ENCODE data around the gene VANGL1. TPM values are rescaled to one million over a fixed set of nuclear protein-coding genes. Genes with fewer than 3 reads are reported as not detected.
"Not testable (repeated sequence)": the region's sequence is repeated elsewhere in the genome, so short reads cannot be mapped to it uniquely, and the experiment has no call there.

The VANGL1 gene
- total and polyA plus RNA-seq, 2 of the 4 experiments (the other 2 are of a cell fraction) = 6.1 to 6.7 TPM

- H3K4me2 ChIP-seq (ENCODE audit: low read depth, low read length); H2BK5ac ChIP-seq (ENCODE audit: low read depth, low read length, poor library complexity, severe bottlenecking); H2AFZ ChIP-seq (replicated peaks; ENCODE audit: low read length, poor library complexity); H3K79me1 ChIP-seq (ENCODE audit: low read depth in 1 of 2, low read length in 2 of 2); H3K9me1 ChIP-seq (ENCODE audit: insufficient read depth, low read length); H3K36me3 ChIP-seq (ENCODE audit: control insufficient read depth, insufficient read depth, low read length); ATAC-seq (ENCODE audit: low read depth); H2BK15ac ChIP-seq (ENCODE audit: low read depth, low read length); H3K18ac ChIP-seq (ENCODE audit: low read depth, low read length); in situ Hi-C loops (cut with MboI; ENCODE audit: low sequenced_read_pairs); H4K8ac ChIP-seq (ENCODE audit: low read depth in 2 of 2, low read length in 2 of 2); H3K4me3 ChIP-seq (ENCODE audit: insufficient read depth, low read depth, low read length); H3K23ac ChIP-seq (ENCODE audit: low read depth, low read length); H4K5ac ChIP-seq (ENCODE audit: low read depth, low read length); H2BK120ac ChIP-seq (ENCODE audit: low read depth, low read length); H2AK5ac ChIP-seq (ENCODE audit: low read depth, low read length); H3K9me3 ChIP-seq (ENCODE audit: control insufficient read depth, insufficient read depth, low read length); H2BK20ac ChIP-seq (ENCODE audit: low read depth, low read length); H4K20me1 ChIP-seq (ENCODE audit: insufficient read depth, low read length); dilution Hi-C loops (cut with HindIII; ENCODE audit: low sequenced_read_pairs, unreplicated experiment); H3K4ac ChIP-seq (ENCODE audit: low read depth, low read length); BruUV-seq (replicated peaks); H4K91ac ChIP-seq (ENCODE audit: insufficient read depth, low read depth, low read length); H3K27ac ChIP-seq (ENCODE audit: insufficient read depth, low read length); H2AK9ac ChIP-seq (replicated peaks; ENCODE audit: low read depth, low read length, poor library complexity); DNase-seq; H3K9ac ChIP-seq (ENCODE audit: low read depth, low read length); POLR2A ChIA-PET (ENCODE audit: unreplicated experiment); H3K56ac ChIP-seq (ENCODE audit: extremely low read depth, insufficient read depth, low read length); intact Hi-C loops (cut with micrococcal nuclease); H3K4me1 ChIP-seq (ENCODE audit: control insufficient read depth, insufficient read depth, low read length); H3K14ac ChIP-seq (replicated peaks; ENCODE audit: low read depth, low read length): not testable (repeated sequence)
- WGBS, 2 experiments (ENCODE audit: extremely low coverage in 2 of 2, insufficient read length in 1 of 2) = no CpG with 5 or more reads among the region's 1 CpG
- CTCF ChIA-PET = interaction anchor here (1.2 kb wide), 1 partner anchor 581 kb away, joined by 3 read pairs; no protein-coding TSS in a partner anchor
- peaks cover 18% of the 10 kb centered on the region for H3K27me3 ChIP-seq (ENCODE audit: control insufficient read depth, insufficient read depth, low read length)
These were observed 8.2 kb upstream of the VANGL1 start for GRCh38 chr1:115633606-115634005.

GRCh38 chr1:115637247-115637646, 4.5 kb upstream of the VANGL1 start:
- H3K36me3 ChIP-seq (ENCODE audit: control insufficient read depth, insufficient read depth, low read length); H3K56ac ChIP-seq (ENCODE audit: extremely low read depth, insufficient read depth, low read length); H2BK20ac ChIP-seq (ENCODE audit: low read depth, low read length); H4K91ac ChIP-seq (ENCODE audit: insufficient read depth, low read depth, low read length); DNase-seq; H3K14ac ChIP-seq (replicated peaks; ENCODE audit: low read depth, low read length); H3K27ac ChIP-seq (ENCODE audit: insufficient read depth, low read length); ATAC-seq (ENCODE audit: low read depth); H3K4me3 ChIP-seq (ENCODE audit: insufficient read depth, low read depth, low read length); H2BK5ac ChIP-seq (ENCODE audit: low read depth, low read length, poor library complexity, severe bottlenecking); H3K79me1 ChIP-seq (ENCODE audit: low read depth in 1 of 2, low read length in 2 of 2); H3K9me3 ChIP-seq (ENCODE audit: control insufficient read depth, insufficient read depth, low read length); H3K4ac ChIP-seq (ENCODE audit: low read depth, low read length); H3K9ac ChIP-seq (ENCODE audit: low read depth, low read length); H2AK5ac ChIP-seq (ENCODE audit: low read depth, low read length); POLR2A ChIA-PET (ENCODE audit: unreplicated experiment); H4K8ac ChIP-seq (ENCODE audit: low read depth in 2 of 2, low read length in 2 of 2); H3K4me2 ChIP-seq (ENCODE audit: low read depth, low read length); H4K5ac ChIP-seq (ENCODE audit: low read depth, low read length); BruUV-seq (replicated peaks); H3K4me1 ChIP-seq (ENCODE audit: control insufficient read depth, insufficient read depth, low read length); H2BK120ac ChIP-seq (ENCODE audit: low read depth, low read length); H4K20me1 ChIP-seq (ENCODE audit: insufficient read depth, low read length); H3K27me3 ChIP-seq (ENCODE audit: control insufficient read depth, insufficient read depth, low read length); in situ Hi-C loops (cut with MboI; ENCODE audit: low sequenced_read_pairs); intact Hi-C loops (cut with micrococcal nuclease); H2AFZ ChIP-seq (replicated peaks; ENCODE audit: low read length, poor library complexity); H3K9me1 ChIP-seq (ENCODE audit: insufficient read depth, low read length); H2AK9ac ChIP-seq (replicated peaks; ENCODE audit: low read depth, low read length, poor library complexity); H2BK15ac ChIP-seq (ENCODE audit: low read depth, low read length); H3K23ac ChIP-seq (ENCODE audit: low read depth, low read length); dilution Hi-C loops (cut with HindIII; ENCODE audit: low sequenced_read_pairs, unreplicated experiment); H3K18ac ChIP-seq (ENCODE audit: low read depth, low read length): not testable (repeated sequence)
- no CpG with 5 or more reads among the region's 1 CpG for WGBS, 2 experiments (ENCODE audit: extremely low coverage in 2 of 2, insufficient read length in 1 of 2)
- CTCF ChIA-PET = interaction anchor here (0.6 kb wide), 1 partner anchor 1374 kb away, joined by 3 read pairs; no protein-coding TSS in a partner anchor
